SK-N-SH treated with all-trans-retinoic acid at 6 μM for 48 hours (cell line): Measurements from ENCODE around the gene LYPD5.

Experiments
- ATAC-seq: fragments of 200-7000 bp; cut with Tn5 transposase; 3 replicates; pipeline ENCODE4 v1.9.1; 2020; ENCODE audit warnings: mild to moderate bottlenecking, moderate library complexity
- ARNTL ChIP-seq: fragments of 450-650 bp; formaldehyde crosslinking; IDR thresholded peaks from 2 replicates; pipeline ENCODE4 v1.5.0; 2020; ENCODE audit warnings: low read depth, mild to moderate bottlenecking, moderate library complexity, borderline replicate concordance
- BACH2 ChIP-seq: fragments of 250-450 bp; sonication (Bioruptor Pico); IDR thresholded peaks from 2 replicates; pipeline ENCODE4 v1.9.0; 2021; ENCODE audit warnings: mild to moderate bottlenecking, borderline replicate concordance
- CSRNP3 ChIP-seq: fragments of 250-450 bp; sonication (Bioruptor Pico); IDR thresholded peaks from 2 replicates; pipeline ENCODE4 v1.5.1; 2021; ENCODE audit warnings: mild to moderate bottlenecking, moderate library complexity
- ESRRG ChIP-seq: fragments of 250-450 bp; sonication (Bioruptor Pico); IDR thresholded peaks from 2 replicates; pipeline ENCODE4 v1.6.1; 2021; ENCODE audit warnings: mild to moderate bottlenecking
- ISL1 ChIP-seq: fragments of 250-450 bp; sonication (Bioruptor Pico); IDR thresholded peaks from 2 replicates; pipeline ENCODE4 v2.1.2; 2022; ENCODE audit warnings: mild to moderate bottlenecking, moderate library complexity
- OSR1 ChIP-seq: fragments of 250-450 bp; sonication (Bioruptor Pico); IDR thresholded peaks from 2 replicates; pipeline ENCODE4 v1.8.0; 2022; ENCODE audit warnings: moderate library complexity, mild to moderate bottlenecking, inconsistent platforms
- PPARA ChIP-seq: fragments of 250-450 bp; sonication (Bioruptor Pico); IDR thresholded peaks from 2 replicates; pipeline ENCODE4 v1.5.0; 2020; ENCODE audit warnings: mild to moderate bottlenecking, borderline replicate concordance
- RARB ChIP-seq: fragments of 250-450 bp; sonication (Bioruptor Pico); IDR thresholded peaks from 2 replicates; pipeline ENCODE4 v1.8.0; 2021; ENCODE audit warnings: mild to moderate bottlenecking, moderate library complexity
- SNAI2 ChIP-seq: fragments of 250-450 bp; sonication (Bioruptor Pico); IDR thresholded peaks from 2 replicates; pipeline ENCODE4 v1.5.0; 2020; ENCODE audit warnings: mild to moderate bottlenecking, moderate library complexity
- TCF4 ChIP-seq: fragments of 250-450 bp; sonication (Bioruptor Pico); IDR thresholded peaks from 2 replicates; pipeline ENCODE4 v1.8.0; 2021; ENCODE audit warnings: mild to moderate bottlenecking, moderate library complexity, borderline replicate concordance
- TSHZ2 ChIP-seq: fragments of 250-450 bp; sonication (Bioruptor Pico); IDR thresholded peaks from 2 replicates; pipeline ENCODE4 v1.5.0; 2020; ENCODE audit warnings: mild to moderate bottlenecking, moderate library complexity
- ZC3H10 ChIP-seq: fragments of 250-450 bp; sonication (Bioruptor Pico); IDR thresholded peaks from 2 replicates; pipeline ENCODE4 v1.5.1; 2021; ENCODE audit warnings: mild to moderate bottlenecking, moderate library complexity
- ZFP3 ChIP-seq: fragments of 250-450 bp; sonication (Bioruptor Pico); IDR thresholded peaks from 2 replicates; pipeline ENCODE4 v1.5.0; 2020; ENCODE audit warnings: mild to moderate bottlenecking, moderate library complexity
- ZFP30 ChIP-seq: fragments of 450-650 bp; formaldehyde crosslinking; IDR thresholded peaks from 2 replicates; pipeline ENCODE4 v1.5.0; 2022; ENCODE audit warnings: mild to moderate bottlenecking, moderate library complexity
- ZNF70 ChIP-seq: fragments of 450-650 bp; formaldehyde crosslinking; IDR thresholded peaks from 2 replicates; pipeline ENCODE4 v1.5.0; 2020; ENCODE audit warnings: mild to moderate bottlenecking, moderate library complexity
- ZNF8 ChIP-seq: fragments of 450-650 bp; formaldehyde crosslinking; IDR thresholded peaks from 2 replicates; pipeline ENCODE4 v1.5.0; 2020; ENCODE audit warnings: mild to moderate bottlenecking, moderate library complexity
- TF ChIP-seq, protein P1 (sequence below): fragments of 250-450 bp; sonication (Bioruptor Pico); IDR thresholded peaks from 2 replicates; pipeline ENCODE4 v1.8.0; 2020; ENCODE audit warnings: mild to moderate bottlenecking, moderate library complexity, borderline replicate concordance

Gene LYPD5

GRCh38 chr19:43802216-43802951, at the start of gene LYPD5:
Gene LYPD5, minus strand, starts transcription at chr19:43802447. Its CDS starts 67 bp downstream, at chr19:43802380.
- no peak for TF ChIP-seq ZNF70 (CRISPR knock-in tag)
- TF ChIP-seq, protein P1, sequence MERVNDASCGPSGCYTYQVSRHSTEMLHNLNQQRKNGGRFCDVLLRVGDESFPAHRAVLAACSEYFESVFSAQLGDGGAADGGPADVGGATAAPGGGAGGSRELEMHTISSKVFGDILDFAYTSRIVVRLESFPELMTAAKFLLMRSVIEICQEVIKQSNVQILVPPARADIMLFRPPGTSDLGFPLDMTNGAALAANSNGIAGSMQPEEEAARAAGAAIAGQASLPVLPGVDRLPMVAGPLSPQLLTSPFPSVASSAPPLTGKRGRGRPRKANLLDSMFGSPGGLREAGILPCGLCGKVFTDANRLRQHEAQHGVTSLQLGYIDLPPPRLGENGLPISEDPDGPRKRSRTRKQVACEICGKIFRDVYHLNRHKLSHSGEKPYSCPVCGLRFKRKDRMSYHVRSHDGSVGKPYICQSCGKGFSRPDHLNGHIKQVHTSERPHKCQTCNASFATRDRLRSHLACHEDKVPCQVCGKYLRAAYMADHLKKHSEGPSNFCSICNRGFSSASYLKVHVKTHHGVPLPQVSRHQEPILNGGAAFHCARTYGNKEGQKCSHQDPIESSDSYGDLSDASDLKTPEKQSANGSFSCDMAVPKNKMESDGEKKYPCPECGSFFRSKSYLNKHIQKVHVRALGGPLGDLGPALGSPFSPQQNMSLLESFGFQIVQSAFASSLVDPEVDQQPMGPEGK (CRISPR knock-in tag), result no peak
- TF ChIP-seq ISL1, result no peak
- no peak for TF ChIP-seq ESRRG (CRISPR knock-in tag)
- ATAC-seq, result no peak

GRCh38 chr19:43848821-43849220, 46.6 kb upstream of the LYPD5 start:
- ATAC-seq, result no peak
- TF ChIP-seq ZC3H10 (CRISPR knock-in tag) (no peak), RARB (CRISPR knock-in tag) (no peak), ZFP3 (CRISPR knock-in tag) (no peak), ARNTL (no peak), SNAI2 (CRISPR knock-in tag) (no peak), PPARA (CRISPR knock-in tag) (no peak), TCF4 (no peak), ESRRG (CRISPR knock-in tag) (no peak), OSR1 (CRISPR knock-in tag) (no peak), BACH2 (CRISPR knock-in tag) (no peak), ZFP30 (no peak), CSRNP3 (CRISPR knock-in tag) (no peak)
- TF ChIP-seq, protein P1 (CRISPR knock-in tag), result no peak

- TF ChIP-seq SNAI2 (CRISPR knock-in tag) (no peak), OSR1 (CRISPR knock-in tag) (no peak), TCF4 (no peak), ISL1 (no peak), ESRRG (CRISPR knock-in tag) (no peak), TSHZ2 (CRISPR knock-in tag) (no peak), ZFP30 (no peak), ARNTL (no peak), CSRNP3 (CRISPR knock-in tag) (no peak), ZNF8 (CRISPR knock-in tag) (no peak)
- TF ChIP-seq, protein P1 (CRISPR knock-in tag), result no peak
- ATAC-seq, result no peak
Measured at GRCh38 chr19:43847884-43848283, 45.6 kb upstream of the LYPD5 start.
